HG03196 (cell line): ENCODE results near the gene CYTL1.

ENCODE experiments used
- ATAC-seq: cut with Tn5 transposase; IDR thresholded peaks from one replicate; pipeline ENCODE4 v1.9.1; 2021; ENCODE audit not compliant: unreplicated experiment

CYTL1 gene

GRCh38 chr4:4971796-4972195 lies 47.5 kb downstream of the CYTL1 start:
- no peak for ATAC-seq

- no peak for ATAC-seq
Measured at GRCh38 chr4:4969298-4969697, 50.0 kb downstream of the CYTL1 start.

- no peak for ATAC-seq
Measured at GRCh38 chr4:4968161-4968725, 51.0 kb downstream of the CYTL1 start.
